Activated naive CD4-positive, alpha-beta T cell treated with anti-CD3 and anti-CD28 coated beads, Interleukin-2, amount 50 U/mL, for 24 hours (primary cell): ENCODE results near the gene WDTC1.
"Not testable (repeated sequence)": the region's sequence is repeated elsewhere in the genome, so short reads cannot be mapped to it uniquely, and the experiment has no call there.

Experiments used
- H3K27ac Mint-ChIP-seq: one replicate; pipeline ENCODE4 v1.8.0; 2021; ENCODE audit warnings: mild to moderate bottlenecking, mixed read lengths
- H3K27me3 Mint-ChIP-seq: one replicate; pipeline ENCODE4 v1.8.0; 2021; ENCODE audit warnings: mixed read lengths
- H3K36me3 Mint-ChIP-seq: one replicate; pipeline ENCODE4 v1.8.0; 2021; ENCODE audit warnings: mixed read lengths
- H3K4me1 Mint-ChIP-seq: one replicate; pipeline ENCODE4 v1.8.0; 2021; ENCODE audit warnings: mixed read lengths
- H3K4me3 Mint-ChIP-seq: one replicate; pipeline ENCODE4 v1.8.0; 2021; ENCODE audit warnings: mild to moderate bottlenecking, mixed read lengths
- H3K9me3 Mint-ChIP-seq: one replicate; pipeline ENCODE4 v1.8.0; 2021; ENCODE audit warnings: mixed read lengths

WDTC1 gene

DNA sequence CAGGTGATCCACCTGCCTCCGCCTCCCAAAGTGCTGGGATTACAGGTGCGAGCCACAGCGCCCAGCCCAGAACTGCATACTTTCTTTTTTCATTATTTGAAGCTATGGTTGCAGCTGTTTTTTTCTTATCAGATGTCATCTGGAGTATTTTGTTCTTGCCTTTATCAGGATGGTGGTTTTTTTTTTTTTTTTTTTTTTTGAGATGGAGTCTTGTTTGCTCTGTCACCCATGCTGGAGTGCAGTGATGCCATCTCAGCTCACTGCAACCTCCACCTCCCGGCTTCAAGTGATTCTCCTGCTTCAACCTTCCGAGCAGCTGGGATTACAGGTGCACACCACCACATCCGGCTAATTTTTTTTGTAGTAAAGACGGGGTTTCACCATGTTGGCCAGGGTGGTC, 51.4 kb downstream of the WDTC1 start:
- not testable (repeated sequence) for H3K27ac Mint-ChIP-seq

DNA sequence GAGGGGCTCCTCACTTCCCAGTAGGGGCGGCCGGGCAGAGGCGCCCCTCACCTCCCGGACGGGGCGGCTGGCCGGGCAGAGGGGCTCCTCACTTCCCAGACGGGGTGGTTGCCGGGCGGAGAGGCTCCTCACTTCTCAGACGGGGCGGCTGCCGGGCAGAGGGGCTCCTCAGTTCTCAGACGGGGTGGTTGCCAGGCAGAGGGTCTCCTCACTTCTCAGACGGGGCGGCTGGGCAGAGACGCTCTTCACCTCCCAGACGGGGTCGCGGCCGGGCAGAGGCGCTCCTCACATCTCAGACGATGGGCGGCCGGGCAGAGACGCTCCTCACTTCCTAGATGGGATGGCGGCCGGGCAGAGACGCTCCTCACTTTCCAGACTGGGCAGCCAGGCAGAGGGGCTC, 54.7 kb downstream of the WDTC1 start:
- H3K4me3 Mint-ChIP-seq, H3K9me3 Mint-ChIP-seq, H3K27me3 Mint-ChIP-seq, H3K36me3 Mint-ChIP-seq, H3K4me1 Mint-ChIP-seq, H3K27ac Mint-ChIP-seq: not testable (repeated sequence)

More for the DNA sequence above, 51.4 kb downstream of the WDTC1 start:
- not testable (repeated sequence) for H3K4me3 Mint-ChIP-seq, H3K4me1 Mint-ChIP-seq, H3K9me3 Mint-ChIP-seq, H3K27me3 Mint-ChIP-seq
- H3K36me3 Mint-ChIP-seq = peaks cover 11% of the 10 kb centered on the region

DNA sequence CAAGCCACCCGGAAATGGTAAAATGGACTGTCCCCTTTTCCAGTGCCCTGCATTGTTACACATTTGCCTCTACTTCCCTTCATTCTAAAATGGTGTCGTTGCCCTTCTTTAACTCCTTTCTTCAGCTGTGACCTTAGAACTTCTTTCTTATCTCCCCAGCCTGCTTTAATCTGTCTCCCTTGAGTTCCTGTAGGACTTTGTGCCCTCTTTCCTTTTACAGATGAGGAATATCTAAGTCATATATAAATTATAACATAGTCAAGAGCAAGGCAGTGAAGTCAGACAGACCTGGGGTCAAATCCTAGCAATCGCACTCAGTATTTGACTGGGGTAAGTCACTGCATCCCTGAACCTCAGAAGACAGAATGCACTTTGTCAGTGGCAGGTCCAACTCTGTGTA, 56.1 kb downstream of the WDTC1 start:
- H3K9me3 Mint-ChIP-seq = no peaks in the 10 kb centered on the region
- H3K27ac Mint-ChIP-seq = peak overlapping the region; percentile 72
- no peaks in the 10 kb centered on the region for H3K27me3 Mint-ChIP-seq
- H3K36me3 Mint-ChIP-seq = peaks cover 8% of the 10 kb centered on the region
- no peaks in the 10 kb centered on the region for H3K4me1 Mint-ChIP-seq
- no peak overlapping the region for H3K4me3 Mint-ChIP-seq

DNA sequence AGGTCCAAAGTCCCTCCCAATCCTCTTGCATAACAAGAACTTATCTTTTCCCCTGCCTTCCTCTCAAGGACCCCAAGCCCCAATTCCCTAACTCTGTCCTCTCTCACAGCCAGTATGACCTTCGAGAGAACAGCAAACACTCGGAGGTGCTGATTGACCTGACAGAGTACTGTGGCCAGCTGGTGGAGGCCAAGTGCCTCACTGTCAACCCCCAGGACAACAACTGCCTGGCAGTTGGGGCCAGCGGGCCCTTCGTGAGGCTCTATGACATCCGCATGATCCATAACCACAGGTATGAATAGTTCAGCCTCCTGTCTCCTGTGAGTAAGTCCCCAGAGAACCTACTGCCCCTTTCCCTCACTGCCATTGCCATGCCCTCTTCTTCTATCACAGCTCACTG, 57.7 kb downstream of the WDTC1 start:
- H3K4me3 Mint-ChIP-seq = no peak overlapping the region
- H3K27ac Mint-ChIP-seq = no peak overlapping the region
- no peaks in the 10 kb centered on the region for H3K9me3 Mint-ChIP-seq
- H3K27me3 Mint-ChIP-seq = no peaks in the 10 kb centered on the region
- H3K4me1 Mint-ChIP-seq = no peaks in the 10 kb centered on the region
- H3K36me3 Mint-ChIP-seq = peaks cover 8% of the 10 kb centered on the region

DNA sequence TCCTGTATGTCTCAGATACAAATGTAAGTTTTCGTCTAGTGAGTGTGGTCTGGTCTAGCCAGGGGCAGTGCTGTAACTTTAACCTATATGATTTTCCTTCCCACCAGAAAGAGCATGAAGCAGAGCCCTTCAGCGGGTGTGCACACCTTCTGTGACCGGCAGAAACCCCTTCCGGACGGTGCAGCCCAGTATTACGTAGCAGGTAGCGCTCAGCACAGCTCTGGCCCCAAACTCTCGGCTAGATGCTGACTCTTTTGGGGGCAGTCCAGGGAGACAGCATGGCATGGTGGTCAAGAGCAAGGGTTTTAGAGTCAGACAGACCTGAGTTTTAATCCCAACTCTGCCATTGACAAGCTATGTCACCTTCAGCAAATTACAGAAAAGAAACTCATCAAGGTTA, 59.5 kb downstream of the WDTC1 start:
- Mint-ChIP-seq H3K36me3 (peaks cover 4% of the 10 kb centered on the region), H3K4me3 (no peak overlapping the region), H3K9me3 (no peaks in the 10 kb centered on the region), H3K27ac (no peak overlapping the region), H3K4me1 (no peaks in the 10 kb centered on the region), H3K27me3 (no peaks in the 10 kb centered on the region)

DNA sequence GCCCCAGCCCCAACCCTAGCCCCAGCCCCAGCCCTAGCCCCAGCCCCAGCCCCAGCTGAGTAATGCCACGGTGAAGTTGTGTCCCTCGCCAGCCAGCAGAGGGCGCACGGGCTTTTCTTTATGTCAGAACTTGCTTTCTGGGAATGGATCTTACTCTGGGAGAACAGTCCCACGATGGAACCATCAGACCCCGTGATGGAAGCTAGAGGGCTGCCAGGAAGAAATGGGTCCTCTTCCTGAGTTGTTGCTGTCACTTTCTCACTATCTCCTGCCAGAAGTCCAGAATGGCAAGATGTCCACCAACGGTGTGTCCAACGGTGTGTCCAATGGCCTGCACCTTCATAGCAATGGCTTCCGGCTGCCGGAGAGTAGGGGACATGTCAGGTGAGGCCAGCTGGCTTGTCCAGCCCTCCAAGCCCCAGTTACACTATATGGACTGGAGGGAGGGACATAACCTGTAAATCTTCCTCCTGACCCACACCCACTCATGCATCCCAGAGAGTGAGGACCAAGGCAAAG, 62.4 kb downstream of the WDTC1 start:
- Mint-ChIP-seq H3K9me3 (no peaks in the 10 kb centered on the region), H3K27me3 (no peaks in the 10 kb centered on the region), H3K4me3 (no peak overlapping the region), H3K4me1 (no peaks in the 10 kb centered on the region), H3K36me3 (peaks cover 4% of the 10 kb centered on the region), H3K27ac (no peak overlapping the region)

DNA sequence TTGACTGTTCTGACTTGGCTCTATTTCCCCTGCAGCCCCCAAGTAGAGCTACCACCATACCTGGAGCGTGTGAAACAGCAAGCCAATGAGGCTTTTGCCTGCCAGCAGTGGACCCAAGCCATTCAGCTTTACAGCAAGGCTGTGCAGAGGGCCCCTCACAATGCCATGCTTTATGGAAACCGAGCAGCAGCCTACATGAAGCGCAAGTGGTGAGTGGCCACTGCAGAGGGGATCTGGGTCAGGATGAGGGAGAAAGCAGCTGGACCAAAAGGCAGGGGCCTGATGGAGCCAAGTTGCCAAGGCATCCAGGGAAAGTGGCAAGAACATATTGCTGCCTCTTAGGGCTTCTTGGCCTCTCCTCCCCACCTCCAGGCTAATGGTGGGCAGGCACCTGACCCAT, 63.5 kb downstream of the WDTC1 start:
- Mint-ChIP-seq H3K9me3 (no peaks in the 10 kb centered on the region), H3K27ac (no peak overlapping the region), H3K27me3 (no peaks in the 10 kb centered on the region), H3K4me1 (no peaks in the 10 kb centered on the region), H3K36me3 (peaks cover 4% of the 10 kb centered on the region), H3K4me3 (no peak overlapping the region)

DNA sequence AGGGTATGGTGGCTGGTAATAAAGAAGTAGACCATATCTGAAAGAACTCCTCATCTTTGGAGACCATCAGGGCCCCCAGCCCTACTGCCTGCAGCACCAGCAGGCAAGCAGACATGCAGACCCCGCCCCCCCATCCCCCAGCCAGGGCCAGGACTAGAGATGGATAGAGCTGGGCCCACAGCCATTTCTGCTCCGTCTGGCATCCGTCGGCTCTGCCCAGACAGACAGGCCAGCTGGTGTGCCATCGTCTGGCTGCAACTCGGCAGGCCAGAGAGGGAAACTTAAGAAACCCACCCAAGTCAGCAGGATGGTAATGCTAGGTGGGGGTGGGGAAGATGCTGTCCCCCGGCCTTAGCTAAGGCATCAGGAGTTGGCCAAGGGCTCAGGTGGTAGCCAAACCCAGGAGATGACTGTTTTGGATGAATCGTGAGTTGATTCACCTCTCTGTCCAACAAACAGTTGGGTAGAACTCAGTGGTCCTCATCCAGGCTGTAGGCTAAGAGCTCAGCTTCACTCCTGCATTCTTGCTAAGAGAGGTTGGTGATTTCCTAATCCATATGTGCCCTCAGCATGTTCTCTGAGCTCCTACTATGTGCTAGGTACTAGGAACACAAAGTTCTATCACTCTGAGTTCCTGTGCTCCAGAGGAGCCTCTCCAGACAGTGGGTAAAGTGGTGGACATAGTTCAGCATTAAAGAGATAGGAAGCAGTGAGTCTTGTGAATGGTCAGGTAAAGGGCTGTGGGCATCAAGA, 64.4 kb downstream of the WDTC1 start:
- Mint-ChIP-seq H3K27ac (no peak overlapping the region), H3K4me3 (no peak overlapping the region), H3K27me3 (no peaks in the 10 kb centered on the region), H3K36me3 (peaks cover 4% of the 10 kb centered on the region), H3K4me1 (no peaks in the 10 kb centered on the region), H3K9me3 (no peaks in the 10 kb centered on the region)

DNA sequence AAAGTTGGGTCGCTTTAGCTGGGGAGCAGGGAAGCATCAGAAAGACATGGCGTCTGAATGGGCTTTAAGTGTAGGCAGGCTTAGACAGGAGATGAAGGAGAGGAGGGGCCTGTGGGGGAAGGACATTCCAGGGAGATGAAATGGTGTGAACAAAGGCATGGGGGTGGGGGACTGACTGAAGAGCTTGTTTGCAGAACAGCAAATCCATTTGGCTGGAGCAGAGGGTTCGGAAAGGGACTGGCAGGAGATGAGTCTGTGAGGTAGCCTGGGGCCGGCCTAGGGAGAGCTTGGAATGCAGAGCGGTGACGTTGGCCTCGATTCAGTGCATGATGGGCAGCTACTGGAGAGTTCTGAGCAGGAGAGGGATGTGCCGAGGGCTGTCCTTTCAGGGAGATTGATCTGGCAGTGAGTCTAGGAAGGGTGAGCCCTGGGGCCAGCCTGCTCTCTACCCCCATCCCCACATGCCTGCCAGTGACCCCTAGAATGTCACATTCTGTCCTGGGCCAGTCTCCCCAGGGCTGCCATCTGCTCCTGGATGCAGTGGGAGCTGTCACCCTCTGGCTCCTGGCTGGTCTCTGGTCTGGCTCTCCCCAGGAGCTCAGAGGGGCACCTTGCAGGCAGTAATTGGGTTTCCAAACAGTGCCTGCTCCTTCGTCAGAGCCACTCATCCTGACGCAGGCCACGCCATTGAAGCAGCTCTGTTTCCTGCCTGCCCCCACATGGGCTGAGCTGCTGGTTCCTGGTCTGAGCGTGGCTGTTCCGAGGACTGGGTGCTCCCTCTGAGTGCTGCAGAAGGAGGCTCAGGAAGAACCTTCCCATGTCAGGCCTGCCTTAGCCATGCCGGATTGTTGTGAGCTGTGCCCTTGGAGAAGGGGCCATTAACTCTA, 65.2 kb downstream of the WDTC1 start:
- Mint-ChIP-seq H3K4me3 (no peak overlapping the region), H3K4me1 (no peaks in the 10 kb centered on the region), H3K27ac (no peak overlapping the region), H3K9me3 (no peaks in the 10 kb centered on the region), H3K36me3 (peaks cover 4% of the 10 kb centered on the region), H3K27me3 (no peaks in the 10 kb centered on the region)

DNA sequence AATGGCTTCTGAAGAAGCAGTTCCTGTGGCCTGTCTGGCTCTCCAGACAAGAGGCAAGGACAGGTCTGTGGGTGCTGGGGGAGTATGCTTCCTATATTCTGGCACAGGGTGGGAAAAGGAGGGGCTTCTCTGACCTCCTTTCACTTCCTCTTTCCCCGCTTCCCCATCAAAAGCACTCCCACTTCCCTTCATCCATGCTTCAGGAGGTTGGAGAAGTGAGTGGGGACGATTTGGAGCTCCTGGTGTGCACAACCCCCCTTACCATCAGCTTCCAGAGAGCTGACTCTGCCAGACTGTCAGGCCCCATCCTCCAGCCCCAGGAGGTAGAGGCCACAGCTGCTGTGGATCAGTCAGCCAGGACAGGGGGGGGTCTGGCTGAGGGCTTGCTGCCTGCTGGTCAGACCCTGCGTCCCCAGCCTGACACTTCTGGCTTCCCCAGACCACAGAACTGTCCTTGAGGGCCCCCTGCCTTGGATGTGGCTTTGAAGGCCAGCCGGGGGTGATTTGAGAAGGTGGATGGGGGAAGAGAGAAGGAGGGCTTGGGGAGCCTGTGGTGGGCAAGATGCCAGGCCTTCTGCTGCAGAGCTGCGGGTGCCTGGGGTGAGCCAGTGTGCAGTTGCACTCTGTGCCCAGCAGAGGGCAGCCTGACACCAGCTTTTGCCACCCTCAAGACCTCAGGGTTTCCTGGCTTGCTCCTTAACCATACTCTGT, 66.1 kb downstream of the WDTC1 start:
- H3K27me3 Mint-ChIP-seq = no peaks in the 10 kb centered on the region
- H3K9me3 Mint-ChIP-seq = no peaks in the 10 kb centered on the region
- H3K4me1 Mint-ChIP-seq = no peaks in the 10 kb centered on the region
- H3K4me3 Mint-ChIP-seq = no peak overlapping the region
- H3K36me3 Mint-ChIP-seq = peaks cover 4% of the 10 kb centered on the region
- H3K27ac Mint-ChIP-seq = no peak overlapping the region

DNA sequence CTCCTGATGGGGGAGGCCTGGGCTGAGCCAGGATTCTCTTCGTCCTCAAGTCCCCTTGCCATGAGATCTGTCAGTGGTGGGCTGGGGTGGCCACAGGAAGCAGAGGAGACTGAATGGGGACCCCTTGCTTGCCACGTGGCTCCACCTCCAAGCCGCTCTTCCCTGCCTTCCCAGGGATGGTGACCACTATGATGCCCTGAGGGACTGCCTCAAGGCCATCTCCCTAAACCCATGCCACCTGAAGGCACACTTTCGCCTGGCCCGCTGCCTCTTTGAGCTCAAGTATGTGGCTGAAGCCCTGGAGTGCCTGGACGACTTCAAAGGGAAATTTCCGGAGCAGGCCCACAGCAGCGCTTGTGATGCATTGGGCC, 66.6 kb downstream of the WDTC1 start:
- Mint-ChIP-seq H3K9me3 (no peaks in the 10 kb centered on the region), H3K27me3 (no peaks in the 10 kb centered on the region), H3K27ac (no peak overlapping the region), H3K4me1 (no peaks in the 10 kb centered on the region), H3K4me3 (no peak overlapping the region), H3K36me3 (peaks cover 4% of the 10 kb centered on the region)

DNA sequence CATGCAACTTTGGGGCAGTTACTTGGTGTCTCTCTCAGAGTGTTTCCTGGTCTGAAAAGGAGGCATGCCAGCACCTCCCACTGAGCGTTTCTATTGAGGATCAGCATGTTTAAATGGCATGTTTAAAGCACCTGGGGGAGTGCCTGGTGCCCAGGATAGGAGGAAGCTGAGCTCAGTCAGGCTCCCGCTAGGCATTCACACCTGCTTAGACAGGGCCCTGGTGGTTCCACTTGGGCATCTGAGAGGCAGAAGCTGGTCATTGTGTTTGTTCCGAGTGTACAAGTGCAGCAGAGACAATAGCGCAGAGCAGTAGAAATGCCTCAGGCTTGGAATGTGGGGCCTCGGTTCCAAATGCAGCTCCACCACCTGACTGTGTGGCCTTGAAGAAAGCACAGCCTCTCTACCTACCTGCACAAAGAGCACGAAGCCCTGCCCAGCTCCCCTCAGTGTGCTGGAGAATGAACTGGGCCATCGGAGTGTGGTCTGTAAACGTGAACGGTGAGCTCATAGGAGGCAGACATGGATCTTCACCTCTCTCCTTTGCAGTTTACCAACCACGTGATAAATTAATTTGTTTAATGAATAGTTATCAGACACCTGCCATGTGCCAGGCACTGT, 67.3 kb downstream of the WDTC1 start:
- no peaks in the 10 kb centered on the region for H3K4me1 Mint-ChIP-seq
- H3K27ac Mint-ChIP-seq = no peak overlapping the region
- peaks cover 4% of the 10 kb centered on the region for H3K36me3 Mint-ChIP-seq

DNA sequence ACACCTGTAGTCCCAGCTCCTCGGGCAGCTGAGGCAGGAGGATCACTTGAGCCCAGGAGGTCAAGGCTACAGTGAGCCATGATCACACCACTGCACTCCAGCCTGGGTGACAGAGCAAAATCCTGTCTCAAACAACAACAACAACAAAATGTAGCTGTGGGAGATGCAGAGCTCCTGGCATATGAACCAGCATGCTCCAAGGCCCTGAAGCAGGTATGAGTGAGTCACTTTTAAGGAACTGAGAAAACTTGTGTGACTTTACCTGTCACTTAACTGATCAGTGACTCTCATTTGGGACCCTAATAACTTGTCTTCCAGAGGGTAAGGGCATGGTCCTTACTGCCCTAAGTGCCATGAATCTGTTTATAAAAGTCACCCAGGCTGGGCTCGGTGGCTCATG, 68.2 kb downstream of the WDTC1 start:
- Mint-ChIP-seq H3K4me3 (no peak overlapping the region), H3K36me3 (peaks cover 4% of the 10 kb centered on the region), H3K27ac (no peak overlapping the region), H3K27me3 (no peaks in the 10 kb centered on the region), H3K9me3 (no peaks in the 10 kb centered on the region), H3K4me1 (no peaks in the 10 kb centered on the region)

More for the DNA sequence above, 67.3 kb downstream of the WDTC1 start:
- Mint-ChIP-seq H3K27me3 (no peaks in the 10 kb centered on the region), H3K9me3 (no peaks in the 10 kb centered on the region), H3K4me3 (no peak overlapping the region)

DNA sequence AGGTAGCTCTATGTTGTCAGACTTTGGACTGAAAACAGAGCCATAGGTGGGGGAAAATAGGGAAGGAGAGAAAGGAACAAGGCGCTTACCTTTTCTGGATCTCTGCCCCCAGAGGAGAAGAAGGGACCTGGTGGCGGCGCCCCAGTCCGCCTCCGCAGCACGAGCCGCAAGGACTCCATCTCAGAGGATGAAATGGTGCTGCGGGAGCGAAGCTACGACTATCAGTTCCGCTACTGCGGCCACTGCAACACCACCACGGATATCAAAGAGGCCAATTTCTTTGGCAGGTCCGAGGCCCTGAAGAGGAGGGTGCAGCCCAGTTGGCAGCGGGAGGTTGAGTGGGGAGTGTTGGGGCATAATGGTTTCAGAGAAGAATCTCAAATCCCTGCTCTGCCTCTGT, 69.1 kb downstream of the WDTC1 start:
- H3K27ac Mint-ChIP-seq = no peak overlapping the region
- no peaks in the 10 kb centered on the region for H3K9me3 Mint-ChIP-seq
- H3K4me3 Mint-ChIP-seq = no peak overlapping the region
- H3K27me3 Mint-ChIP-seq = no peaks in the 10 kb centered on the region
- peaks cover 4% of the 10 kb centered on the region for H3K36me3 Mint-ChIP-seq
- no peaks in the 10 kb centered on the region for H3K4me1 Mint-ChIP-seq

DNA sequence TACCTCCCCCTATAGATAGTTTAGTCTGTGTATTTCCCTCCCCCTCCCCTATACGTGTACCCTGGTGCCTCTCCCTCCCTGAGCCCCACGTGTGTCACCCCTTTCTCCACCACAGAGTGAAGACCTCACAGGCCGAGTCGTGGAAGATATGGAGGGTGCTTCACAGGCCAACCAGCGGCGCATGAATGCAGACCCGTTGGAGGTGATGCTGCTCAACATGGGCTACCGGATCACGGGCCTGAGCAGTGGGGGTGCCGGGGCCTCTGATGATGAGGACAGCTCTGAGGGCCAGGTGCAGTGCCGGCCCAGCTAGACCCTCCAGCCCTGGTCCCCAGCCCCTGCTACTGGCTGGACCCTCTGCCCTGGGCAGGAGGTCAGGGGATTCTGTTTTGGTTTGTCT, 71.6 kb downstream of the WDTC1 start:
- Mint-ChIP-seq H3K9me3 (no peaks in the 10 kb centered on the region), H3K4me3 (no peak overlapping the region), H3K27me3 (no peaks in the 10 kb centered on the region), H3K4me1 (no peaks in the 10 kb centered on the region), H3K27ac (no peak overlapping the region), H3K36me3 (no peaks in the 10 kb centered on the region)
